Activated CD4-positive, alpha-beta T cell treated with anti-CD3 and anti-CD28 coated beads, Interleukin-2, amount 10 ng/mL, durations not matched to agents 7 days and 5 days (primary cell): ENCODE results near the gene EPHA2. TPM values are rescaled to one million over a fixed set of nuclear protein-coding genes. Genes with fewer than 3 reads are reported as not detected.

Experiments used
- CTCF ChIA-PET: fragments of 350-600 bp; sonication (Branson Sonifier 250); formaldehyde crosslinking; loops from one replicate; lab custom pipeline; 2021; ENCODE audit warnings: antibody characterized with exemption; lab: Charles Lee
- POLR2A ChIA-PET: fragments of 350-600 bp; sonication (Branson Sonifier 250); formaldehyde crosslinking; loops from one replicate; lab custom pipeline; 2021; ENCODE audit warnings: antibody characterized with exemption; lab: Charles Lee
- DNase-seq: peaks from one replicate; pipeline ENCODE4 v3.0.0-alpha.2; 2020
- H3K27ac Mint-ChIP-seq: one replicate; pipeline ENCODE4 v1.8.0; 2021; ENCODE audit warnings: mild to moderate bottlenecking, moderate library complexity, mixed read lengths
- H3K27me3 Mint-ChIP-seq: one replicate; pipeline ENCODE4 v1.8.0; 2021; ENCODE audit warnings: mixed read lengths
- H3K36me3 Mint-ChIP-seq: one replicate; pipeline ENCODE4 v1.8.0; 2021; ENCODE audit warnings: low read depth, mixed read lengths
- H3K4me1 Mint-ChIP-seq: one replicate; pipeline ENCODE4 v1.8.0; 2021; ENCODE audit warnings: mixed read lengths
- H3K4me3 Mint-ChIP-seq: one replicate; pipeline ENCODE4 v1.8.0; 2021; ENCODE audit warnings: mild to moderate bottlenecking, moderate library complexity, mixed read lengths
- H3K9me3 Mint-ChIP-seq: one replicate; pipeline ENCODE4 v1.8.0; 2021; ENCODE audit warnings: mixed read lengths
- total RNA-seq, 2 experiments: library from RNA; stranded (reverse); gene quantifications; one replicate each; pipeline ENCODE4 v1.2.3, GENCODE V29; 2021

Gene EPHA2
- total RNA-seq, 2 experiments from 2014 or later = not detected

DNA sequence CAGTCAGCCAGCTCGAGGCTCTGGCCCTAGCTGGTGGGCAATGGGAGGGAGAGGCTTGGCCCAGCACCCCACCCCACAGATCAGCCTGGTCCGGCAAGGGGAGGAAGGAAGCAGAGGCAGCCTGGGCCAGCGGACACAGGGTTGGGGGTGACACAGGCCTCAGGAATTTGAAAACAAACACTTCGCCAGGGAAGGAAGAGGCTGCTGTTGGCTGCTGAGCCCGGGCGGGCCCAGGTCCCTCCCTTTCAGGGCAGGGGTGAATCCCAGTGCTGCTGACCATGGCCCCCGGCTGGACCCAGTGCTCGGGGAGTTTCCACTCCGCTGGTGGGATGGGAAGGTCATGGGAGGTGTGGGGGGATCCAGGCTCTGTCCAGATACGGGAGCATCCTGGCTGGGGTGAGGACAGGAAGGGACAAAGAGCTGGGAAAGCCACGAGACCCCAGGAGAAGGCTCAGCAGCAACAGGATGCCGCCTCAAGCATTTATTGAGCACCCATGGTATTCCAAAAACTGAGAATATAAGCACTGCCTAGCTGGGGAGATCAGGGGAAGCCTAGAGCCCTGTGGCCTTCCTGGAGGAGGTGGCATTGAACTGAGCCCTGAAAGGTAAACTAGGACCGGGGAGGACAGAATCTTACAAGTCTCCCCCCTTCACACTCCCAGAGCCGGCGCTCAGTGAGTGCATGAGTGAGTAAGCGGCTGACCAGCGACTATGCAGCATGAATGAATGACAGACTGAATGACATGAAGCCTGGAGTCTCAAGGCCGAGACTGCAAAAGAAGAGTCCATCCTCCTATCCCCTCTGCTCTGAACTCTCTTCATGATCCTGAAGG lies 26.2 kb upstream of the EPHA2 start:
- no peak overlapping the region for H3K27ac Mint-ChIP-seq
- DNase-seq = no peak
- no peaks in the 10 kb centered on the region for H3K27me3 Mint-ChIP-seq
- no peaks in the 10 kb centered on the region for H3K9me3 Mint-ChIP-seq
- no peak overlapping the region for H3K4me3 Mint-ChIP-seq
- POLR2A ChIA-PET = interaction anchor here (1.0 kb wide), 1 partner anchor 102 kb away, joined by 3 read pairs; no protein-coding TSS in a partner anchor
- CTCF ChIA-PET = interaction anchor here (1.0 to 2.0 kb wide), 3 partner anchors 35 to 163 kb away, joined by 3 to 7 read pairs (median 5); no protein-coding TSS in a partner anchor
- H3K4me1 Mint-ChIP-seq = no peaks in the 10 kb centered on the region
- no peaks in the 10 kb centered on the region for H3K36me3 Mint-ChIP-seq

GRCh38 chr1:16180291-16180824 lies 24.5 kb upstream of the EPHA2 start:
- Mint-ChIP-seq H3K4me3 (no peak overlapping the region), H3K27me3 (no peaks in the 10 kb centered on the region), H3K9me3 (no peaks in the 10 kb centered on the region), H3K4me1 (no peaks in the 10 kb centered on the region), H3K36me3 (no peaks in the 10 kb centered on the region), H3K27ac (no peak overlapping the region)
- POLR2A ChIA-PET = interaction anchor here (0.7 kb wide), 1 partner anchor 21 kb away, joined by 4 read pairs; no protein-coding TSS in a partner anchor
- DNase-seq = no peak
- CTCF ChIA-PET = interaction anchor here (0.5 to 2.0 kb wide), 4 partner anchors 15 to 457 kb away, joined by 3 to 7 read pairs (median 4); no protein-coding TSS in a partner anchor

DNA sequence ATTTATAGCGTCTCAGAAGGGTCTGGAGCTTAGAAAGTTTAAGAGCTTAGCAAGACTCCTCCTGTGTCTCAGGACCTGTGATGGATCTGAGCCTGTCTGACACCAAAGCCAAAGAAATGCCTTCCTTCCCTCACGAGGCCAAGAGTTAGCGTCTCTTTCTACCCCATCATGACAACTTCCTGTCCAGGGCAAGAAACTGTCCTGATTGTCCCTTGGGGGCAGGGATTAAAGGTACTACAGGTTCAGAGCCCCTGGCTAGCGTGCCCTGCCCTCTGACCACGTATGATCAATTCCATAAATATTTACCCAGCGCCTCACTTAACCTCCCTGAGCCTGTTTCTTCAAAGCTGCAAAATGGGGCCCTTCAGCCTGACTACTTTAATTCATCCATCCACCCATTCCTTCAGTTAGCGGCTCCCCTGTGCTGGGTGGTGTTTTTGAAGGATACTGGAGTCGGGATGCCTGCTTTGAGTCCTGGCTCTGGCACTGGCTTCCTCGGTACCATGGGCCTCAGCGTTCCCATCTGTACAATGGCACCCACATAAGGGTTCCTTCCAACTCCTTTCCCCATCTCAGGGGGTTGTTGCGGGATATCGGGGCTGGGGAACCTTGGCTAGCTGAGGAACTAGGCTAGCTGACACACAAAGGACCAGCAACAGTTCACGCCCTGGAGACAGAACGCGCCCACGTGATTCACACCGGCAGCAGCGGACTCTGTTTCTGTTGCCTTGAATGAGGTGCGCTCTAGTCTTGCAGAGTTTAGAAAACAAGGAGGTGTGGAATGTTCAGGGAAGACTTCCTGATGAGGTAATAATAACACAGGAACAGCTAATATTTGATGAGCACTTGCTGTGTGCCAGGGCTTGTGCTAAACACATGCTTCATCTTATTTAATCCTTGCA lies 23.0 kb upstream of the EPHA2 start:
- H3K27me3 Mint-ChIP-seq = no peaks in the 10 kb centered on the region
- H3K36me3 Mint-ChIP-seq = no peaks in the 10 kb centered on the region
- POLR2A ChIA-PET = no interaction called here
- H3K4me1 Mint-ChIP-seq = no peaks in the 10 kb centered on the region
- DNase-seq = no peak
- peak overlapping the region; percentile 50 for H3K27ac Mint-ChIP-seq
- H3K9me3 Mint-ChIP-seq = no peaks in the 10 kb centered on the region
- CTCF ChIA-PET = interaction anchor here (0.6 to 1.7 kb wide), 2 partner anchors 96 to 124 kb away, joined by 3 read pairs; no protein-coding TSS in a partner anchor
- no peak overlapping the region for H3K4me3 Mint-ChIP-seq

DNA sequence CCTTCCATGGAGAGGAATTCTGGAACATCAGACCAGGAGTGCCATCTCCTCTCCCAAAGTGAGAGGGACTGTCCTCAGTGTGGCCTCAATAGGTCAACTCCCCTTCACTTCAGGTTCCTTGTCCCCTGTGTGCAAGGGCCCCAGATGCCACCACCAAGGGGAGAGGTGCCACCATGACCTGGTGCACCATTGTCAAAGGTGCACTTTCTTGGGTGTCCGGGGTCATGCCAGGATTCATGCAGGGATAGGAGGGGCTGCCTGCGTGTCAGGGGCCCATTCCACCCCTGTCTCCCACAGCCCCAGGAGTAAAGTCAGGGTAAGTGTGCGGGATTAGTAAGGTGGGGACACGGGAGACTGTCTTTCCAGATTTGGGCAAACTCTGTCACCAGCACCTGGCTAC lies 21.4 kb upstream of the EPHA2 start:
- Mint-ChIP-seq H3K9me3 (no peaks in the 10 kb centered on the region), H3K4me1 (no peaks in the 10 kb centered on the region), H3K36me3 (no peaks in the 10 kb centered on the region), H3K27ac (no peak overlapping the region), H3K27me3 (no peaks in the 10 kb centered on the region), H3K4me3 (no peak overlapping the region)
- no peak for DNase-seq
- POLR2A ChIA-PET = no interaction called here
- CTCF ChIA-PET = no interaction called here

DNA sequence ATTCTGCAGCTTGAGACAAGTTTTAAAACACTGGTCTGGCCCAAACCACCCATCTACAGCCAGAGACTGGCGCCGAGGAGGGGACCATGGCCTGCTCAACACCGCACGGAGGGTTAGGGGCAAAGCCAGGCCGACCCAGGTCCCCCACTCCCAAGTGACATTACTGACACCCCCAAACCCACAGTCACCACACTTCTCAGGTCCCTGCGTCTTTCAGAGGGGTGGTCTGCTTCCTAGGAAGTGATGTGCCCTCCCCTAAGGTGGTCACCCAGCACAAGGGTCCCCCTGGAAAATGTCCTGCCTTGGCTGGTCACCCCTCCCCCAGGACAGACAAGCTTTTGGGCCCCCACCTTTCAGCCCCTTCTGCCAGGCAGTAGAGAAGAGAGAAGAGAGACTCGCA lies 20.8 kb upstream of the EPHA2 start:
- Mint-ChIP-seq H3K27me3 (no peaks in the 10 kb centered on the region), H3K9me3 (no peaks in the 10 kb centered on the region), H3K4me1 (no peaks in the 10 kb centered on the region), H3K36me3 (no peaks in the 10 kb centered on the region), H3K4me3 (no peak overlapping the region), H3K27ac (no peak overlapping the region)
- POLR2A ChIA-PET = no interaction called here
- DNase-seq = no peak
- CTCF ChIA-PET = no interaction called here

DNA sequence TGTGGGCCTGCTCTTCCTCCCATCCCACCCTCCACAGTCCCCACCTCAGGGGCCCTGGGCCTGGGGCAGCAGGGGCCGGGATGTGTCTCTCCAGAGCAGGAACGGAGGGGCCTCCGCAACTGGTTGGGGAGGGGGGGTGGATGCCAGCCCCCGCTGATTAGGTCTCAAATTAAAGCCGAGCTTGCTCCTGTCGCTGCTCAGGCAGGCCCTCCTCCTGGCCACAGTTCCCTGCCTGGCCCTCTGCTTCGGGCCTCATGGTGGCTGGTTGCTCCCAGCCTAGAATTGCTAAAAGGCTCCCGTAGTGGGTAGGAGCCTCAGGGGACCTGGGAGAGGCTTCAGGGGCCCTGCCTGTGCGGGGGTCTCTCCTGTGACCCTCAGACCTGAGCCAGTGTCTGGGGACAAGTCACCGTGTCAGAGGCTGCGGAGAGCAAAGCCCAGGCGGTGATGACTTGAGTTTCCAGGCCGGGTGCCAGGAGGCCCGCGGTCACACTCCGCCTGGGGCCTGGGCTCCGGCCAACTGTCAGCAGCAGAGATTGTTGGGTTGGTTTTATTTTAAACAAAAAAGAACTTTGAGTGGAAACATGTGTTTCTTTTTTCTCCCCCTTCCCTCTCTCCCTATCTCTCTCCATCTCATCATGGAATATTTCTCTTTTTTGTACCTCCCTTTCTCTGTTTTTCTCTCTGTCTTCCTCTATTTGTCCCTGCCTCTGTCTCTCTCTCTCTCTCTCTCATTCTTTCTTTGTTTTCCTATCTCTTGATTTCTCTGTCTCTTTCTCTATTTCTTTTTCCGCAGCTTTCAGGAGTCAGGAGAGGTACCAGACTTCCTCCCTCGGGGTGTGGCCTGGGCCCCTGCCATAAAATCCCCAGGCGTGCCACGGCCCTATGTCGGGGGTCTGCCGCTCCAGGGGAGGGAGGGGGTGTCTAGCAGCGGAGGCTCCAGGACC lies 20.0 kb upstream of the EPHA2 start:
- POLR2A ChIA-PET = no interaction called here
- DNase-seq = no peak
- Mint-ChIP-seq H3K36me3 (no peaks in the 10 kb centered on the region), H3K9me3 (no peaks in the 10 kb centered on the region), H3K4me1 (no peaks in the 10 kb centered on the region), H3K4me3 (no peak overlapping the region), H3K27ac (no peak overlapping the region), H3K27me3 (no peaks in the 10 kb centered on the region)
- CTCF ChIA-PET = interaction anchor here (1.4 kb wide), 1 partner anchor 11 kb away, joined by 3 read pairs; no protein-coding TSS in a partner anchor

DNA sequence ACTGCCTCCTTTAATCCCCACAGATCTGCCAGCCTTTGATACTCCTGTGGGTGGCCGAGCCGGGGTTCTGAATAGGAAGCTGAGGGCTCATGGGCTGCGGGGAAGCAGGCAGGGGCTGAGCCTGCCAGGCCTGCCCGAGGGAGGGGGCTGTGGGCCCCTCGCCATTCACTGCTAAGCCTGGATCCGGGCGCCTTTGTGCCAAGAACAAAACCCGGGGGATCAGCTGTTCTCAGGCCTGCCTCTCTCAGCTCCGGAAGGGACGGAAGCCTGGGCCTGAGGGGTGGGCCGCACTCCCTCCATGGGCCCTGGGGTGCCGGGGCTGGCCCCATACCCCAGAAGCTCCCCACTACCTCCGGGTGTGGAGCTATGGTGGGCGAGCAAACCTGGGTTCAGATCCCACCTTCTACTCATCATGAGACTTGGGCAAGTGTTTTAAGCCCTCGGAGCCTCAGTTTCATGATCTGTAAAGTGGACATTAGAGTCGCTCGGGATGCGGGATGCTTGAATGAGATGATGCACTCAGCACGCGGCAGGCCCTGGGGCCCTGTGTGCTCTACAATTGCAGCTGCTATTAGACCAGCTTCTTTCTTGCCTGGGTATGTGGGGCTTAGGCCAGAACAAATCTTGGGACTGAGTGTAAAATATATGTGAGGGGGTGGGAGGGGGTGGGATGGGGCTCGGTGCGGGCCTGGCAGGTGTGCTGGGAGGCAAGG lies 19.2 kb upstream of the EPHA2 start:
- ChIA-PET POLR2A (no interaction called here), CTCF (interaction anchor here (1.4 kb wide), 1 partner anchor 10 kb away, joined by 3 read pairs; no protein-coding TSS in a partner anchor)
- no peaks in the 10 kb centered on the region for H3K36me3 Mint-ChIP-seq
- H3K9me3 Mint-ChIP-seq = no peaks in the 10 kb centered on the region
- no peak overlapping the region for H3K27ac Mint-ChIP-seq
- no peaks in the 10 kb centered on the region for H3K4me1 Mint-ChIP-seq
- no peak overlapping the region for H3K4me3 Mint-ChIP-seq
- no peak for DNase-seq
- H3K27me3 Mint-ChIP-seq = peaks cover 4% of the 10 kb centered on the region

DNA sequence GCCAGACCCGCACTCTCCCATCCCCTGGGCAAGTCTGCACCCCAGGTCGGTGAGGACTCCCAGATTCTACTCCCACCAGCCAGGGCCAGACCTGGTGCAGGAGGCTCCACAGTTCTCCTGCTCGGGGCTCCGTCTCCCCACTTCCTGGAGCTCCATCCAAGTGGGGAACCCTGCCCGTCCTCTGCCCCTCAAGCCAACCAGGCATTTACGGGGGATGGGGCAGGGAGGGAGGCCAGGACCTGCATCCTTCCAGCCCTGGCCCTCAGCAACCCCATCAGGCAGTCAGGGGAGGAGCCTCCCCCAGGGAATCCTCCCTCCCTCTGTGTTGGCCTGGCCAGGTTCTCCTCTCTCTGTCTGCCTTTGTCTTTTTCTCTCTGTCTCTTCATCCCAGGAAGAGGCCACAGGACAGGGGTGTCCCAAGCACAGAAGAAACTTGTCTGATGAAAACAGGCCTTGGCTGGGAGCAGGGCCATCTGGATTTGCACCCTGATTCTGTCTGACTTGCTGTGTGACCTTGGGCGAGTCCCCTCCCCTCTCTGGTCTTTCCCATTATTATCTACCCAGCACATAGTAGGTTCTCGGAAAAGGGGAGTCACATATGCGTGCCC lies 18.5 kb upstream of the EPHA2 start:
- Mint-ChIP-seq H3K4me3 (no peak overlapping the region), H3K4me1 (peaks cover 1% of the 10 kb centered on the region), H3K9me3 (no peaks in the 10 kb centered on the region), H3K27me3 (peaks cover 7% of the 10 kb centered on the region), H3K36me3 (no peaks in the 10 kb centered on the region), H3K27ac (no peak overlapping the region)
- POLR2A ChIA-PET = no interaction called here
- CTCF ChIA-PET = interaction anchor here (1.4 kb wide), 1 partner anchor 9 kb away, joined by 3 read pairs; no protein-coding TSS in a partner anchor
- DNase-seq = no peak

DNA sequence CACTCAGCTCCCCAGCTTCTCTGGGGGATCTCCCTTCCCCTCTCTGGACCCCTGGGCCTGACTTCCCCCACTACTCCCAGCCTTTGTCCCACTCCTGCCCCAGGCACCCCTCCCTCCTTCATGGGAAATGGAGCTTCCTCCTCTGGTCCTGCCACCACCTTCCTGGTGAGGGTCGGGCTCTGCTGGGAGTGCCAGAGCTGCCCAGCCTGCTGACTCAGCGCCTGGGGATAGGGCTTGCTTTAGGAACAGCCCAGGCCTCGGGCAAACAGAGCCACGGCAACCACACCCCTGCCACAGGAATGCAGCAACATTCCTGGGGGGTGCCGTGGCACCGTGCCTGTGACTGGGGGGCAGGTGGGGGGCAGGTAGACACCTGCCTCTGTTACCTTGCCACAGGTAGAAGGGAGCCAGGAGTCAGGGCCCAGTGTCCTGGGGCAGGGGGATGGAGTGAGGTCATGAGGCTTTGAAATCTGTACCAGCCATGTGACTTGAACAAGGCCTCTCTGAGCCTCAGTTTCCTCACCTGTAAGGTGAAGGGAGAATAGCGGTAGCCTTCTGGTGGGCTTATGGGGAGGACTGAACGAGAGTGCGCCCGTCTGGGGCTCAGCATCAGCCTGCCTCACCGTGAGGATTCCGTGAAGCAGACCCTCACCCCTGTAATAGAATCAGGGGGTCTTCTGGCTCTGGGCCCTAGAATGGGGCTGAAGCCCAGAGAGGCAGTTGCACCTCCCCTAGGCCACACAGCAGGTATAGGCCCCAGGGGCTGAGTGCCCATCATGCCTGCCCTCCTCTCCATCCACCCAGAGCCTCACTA lies 17.8 kb upstream of the EPHA2 start:
- Mint-ChIP-seq H3K4me1 (peaks cover 7% of the 10 kb centered on the region), H3K36me3 (no peaks in the 10 kb centered on the region), H3K9me3 (no peaks in the 10 kb centered on the region), H3K27ac (no peak overlapping the region), H3K4me3 (no peak overlapping the region), H3K27me3 (peaks cover 11% of the 10 kb centered on the region)
- POLR2A ChIA-PET = no interaction called here
- CTCF ChIA-PET = interaction anchor here (0.6 kb wide), 1 partner anchor 27 kb away, joined by 3 read pairs; no protein-coding TSS in a partner anchor
- DNase-seq = no peak

DNA sequence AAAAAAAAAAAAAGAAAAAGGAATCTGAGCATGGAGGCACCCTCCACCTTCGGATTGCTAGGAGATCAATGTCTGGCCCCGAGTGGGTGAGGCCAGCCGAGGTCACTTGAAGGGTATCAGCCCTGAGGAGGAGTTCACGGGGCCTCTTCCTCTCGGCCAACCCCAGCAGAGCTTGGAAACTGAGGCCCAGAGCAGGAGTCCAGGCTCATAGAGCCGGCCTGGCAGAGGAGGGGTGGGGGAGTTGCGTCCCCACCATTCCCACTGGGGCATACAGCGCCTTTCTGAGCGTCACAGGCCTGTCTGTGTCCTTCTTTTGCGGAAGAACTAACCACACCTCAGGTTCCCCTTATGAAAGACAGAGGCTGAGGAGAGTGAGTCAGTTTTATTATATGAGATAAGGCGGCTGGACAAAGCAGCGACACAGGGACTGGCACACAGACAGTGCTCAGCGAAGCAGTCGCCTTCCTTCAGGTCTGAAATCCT lies 17.1 kb upstream of the EPHA2 start:
- H3K9me3 Mint-ChIP-seq = no peaks in the 10 kb centered on the region
- POLR2A ChIA-PET = no interaction called here
- CTCF ChIA-PET = interaction anchor here (0.6 kb wide), 1 partner anchor 28 kb away, joined by 3 read pairs; no protein-coding TSS in a partner anchor
- DNase-seq = no peak
- no peak overlapping the region for H3K27ac Mint-ChIP-seq
- H3K4me1 Mint-ChIP-seq = peaks cover 13% of the 10 kb centered on the region
- H3K27me3 Mint-ChIP-seq = peaks cover 12% of the 10 kb centered on the region
- no peaks in the 10 kb centered on the region for H3K36me3 Mint-ChIP-seq
- H3K4me3 Mint-ChIP-seq = no peak overlapping the region
